Kasumi-1 (cell line): ENCODE measurements around the gene KCNE2.
"Not testable (repeated sequence)": the region's sequence is repeated elsewhere in the genome, so short reads cannot be mapped to it uniquely, and the experiment has no call there.

Source experiments
- DNase-seq, 2 experiments: peaks; one replicate each; lab custom pipeline; 2025; lab: John Stamatoyannopoulos, UW

The KCNE2 gene

GRCh38 chr21:34407294-34407693, 43.5 kb downstream of the KCNE2 start:
- not testable (repeated sequence) for DNase-seq

GRCh38 chr21:34417448-34418077, 53.8 kb downstream of the KCNE2 start:
- not testable (repeated sequence) for DNase-seq
